GM21619 (cell line): ENCODE results near the gene BAIAP2L2.
"Not testable (repeated sequence)": the region's sequence is repeated elsewhere in the genome, so short reads cannot be mapped to it uniquely, and the experiment has no call there.

Source experiments
- ATAC-seq: cut with Tn5 transposase; IDR thresholded peaks from one replicate; pipeline ENCODE4 v1.9.1; 2021; ENCODE audit not compliant: unreplicated experiment

The BAIAP2L2 gene

GRCh38 chr22:38129021-38129420 is 18.5 kb upstream of the BAIAP2L2 start:
- ATAC-seq: no peak

DNA sequence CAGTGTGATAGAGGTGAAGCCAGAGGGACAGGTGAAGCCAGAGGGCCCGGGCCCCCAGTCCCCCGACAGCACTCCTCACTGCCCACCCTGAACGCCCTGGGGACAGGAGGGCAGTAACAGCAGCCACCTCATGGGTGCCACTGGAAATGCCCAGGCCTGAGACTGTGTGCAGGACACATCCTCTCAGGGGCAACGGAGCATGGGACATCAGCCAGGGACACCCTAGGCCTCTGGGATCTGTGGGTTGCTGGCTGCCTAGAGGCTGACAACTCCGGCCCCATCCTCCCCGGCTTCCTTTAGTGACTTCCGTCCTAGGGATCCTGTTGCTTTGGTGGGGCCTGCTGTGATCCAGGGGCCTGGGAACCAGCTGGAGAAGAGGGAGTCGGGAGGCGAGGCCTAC is 17.4 kb upstream of the BAIAP2L2 start:
- no peak for ATAC-seq

DNA sequence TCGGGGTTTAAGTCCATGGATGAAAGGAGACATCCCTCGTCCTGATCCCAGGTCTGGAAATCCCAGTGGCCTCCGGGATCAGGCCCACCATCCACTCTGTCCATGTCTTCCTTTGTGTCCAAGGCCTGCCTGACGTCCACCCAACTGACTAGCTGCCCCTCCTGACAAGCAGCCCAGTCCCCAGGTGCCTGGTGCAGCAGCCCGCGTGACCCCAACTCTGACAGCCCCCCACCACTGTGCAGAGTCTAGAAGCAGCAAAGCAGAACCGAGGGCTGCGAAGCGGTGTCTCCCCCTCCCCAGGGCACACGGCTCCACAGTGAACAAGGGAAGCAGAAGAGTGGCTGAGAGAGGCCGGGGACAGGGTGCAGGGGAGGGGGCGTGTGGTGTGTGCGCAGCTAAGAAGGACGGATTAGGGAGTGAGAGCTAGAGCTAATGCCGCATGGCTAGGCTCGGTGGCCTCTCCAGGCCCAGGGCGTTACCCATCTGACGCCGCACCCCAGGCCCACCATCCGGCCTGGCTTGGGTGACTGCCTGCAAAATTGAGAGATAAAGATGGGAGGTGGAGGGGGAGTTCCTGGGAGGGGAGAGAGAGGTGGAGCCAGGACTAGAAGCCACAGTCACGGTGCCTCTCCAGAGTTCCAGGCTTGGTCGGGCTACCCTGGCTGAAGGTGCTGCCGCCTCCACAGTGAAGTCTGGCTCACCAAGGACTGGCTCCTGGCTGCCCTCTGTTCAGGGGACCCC is 16.6 kb upstream of the BAIAP2L2 start:
- no peak for ATAC-seq

- ATAC-seq: no peak
Measured at GRCh38 chr22:38125751-38126201, 15.3 kb upstream of the BAIAP2L2 start.

- ATAC-seq: no peak
Measured at GRCh38 chr22:38125038-38125610, 14.6 kb upstream of the BAIAP2L2 start.

GRCh38 chr22:38124236-38124974 is 13.9 kb upstream of the BAIAP2L2 start:
- no peak for ATAC-seq

DNA sequence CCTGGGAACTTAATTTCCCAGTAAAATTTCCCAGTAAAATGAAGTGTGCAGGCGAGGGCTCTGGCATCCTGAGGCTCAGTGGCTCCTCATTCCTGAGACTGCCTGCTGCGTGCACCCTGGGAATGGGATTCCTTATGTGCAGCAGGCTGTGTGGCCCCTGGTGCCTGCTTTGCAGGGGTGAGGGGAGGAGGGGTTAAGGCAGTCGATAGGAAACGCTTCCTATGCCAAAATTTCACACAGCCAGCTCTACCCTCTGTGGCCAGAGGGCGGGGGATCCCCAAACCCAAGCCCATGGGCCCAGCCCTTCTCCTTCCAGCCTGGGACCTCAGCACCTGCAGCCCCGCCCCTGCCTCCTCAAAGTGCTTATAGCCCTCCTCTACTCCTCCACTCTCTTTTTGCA is 12.1 kb upstream of the BAIAP2L2 start:
- no peak for ATAC-seq

GRCh38 chr22:38120359-38121110 is 10.1 kb upstream of the BAIAP2L2 start:
- ATAC-seq: no peak

DNA sequence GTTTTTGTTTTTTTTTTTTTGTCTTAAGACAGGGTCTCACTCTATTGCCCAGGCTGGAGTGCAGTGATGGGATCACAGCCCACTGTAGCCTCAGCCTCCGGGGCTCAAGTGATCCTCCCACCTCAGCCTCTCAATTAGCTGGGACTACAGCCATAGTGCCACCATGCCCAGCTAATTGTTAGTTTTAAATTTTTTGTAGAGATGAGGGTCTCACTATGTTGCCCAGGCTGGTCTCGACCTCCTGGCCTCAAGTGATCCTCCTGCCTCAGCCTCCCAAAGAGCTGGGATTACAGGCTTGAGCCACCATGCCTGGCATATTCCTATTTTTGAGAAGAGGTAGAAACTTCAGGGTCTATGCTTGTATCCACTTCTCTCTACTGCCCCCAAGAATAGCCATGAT is 8.3 kb upstream of the BAIAP2L2 start:
- not testable (repeated sequence) for ATAC-seq

GRCh38 chr22:38118182-38118581 is 7.7 kb upstream of the BAIAP2L2 start:
- ATAC-seq: no peak

- ATAC-seq: not testable (repeated sequence)
Measured at GRCh38 chr22:38117556-38117955, 7.1 kb upstream of the BAIAP2L2 start.

DNA sequence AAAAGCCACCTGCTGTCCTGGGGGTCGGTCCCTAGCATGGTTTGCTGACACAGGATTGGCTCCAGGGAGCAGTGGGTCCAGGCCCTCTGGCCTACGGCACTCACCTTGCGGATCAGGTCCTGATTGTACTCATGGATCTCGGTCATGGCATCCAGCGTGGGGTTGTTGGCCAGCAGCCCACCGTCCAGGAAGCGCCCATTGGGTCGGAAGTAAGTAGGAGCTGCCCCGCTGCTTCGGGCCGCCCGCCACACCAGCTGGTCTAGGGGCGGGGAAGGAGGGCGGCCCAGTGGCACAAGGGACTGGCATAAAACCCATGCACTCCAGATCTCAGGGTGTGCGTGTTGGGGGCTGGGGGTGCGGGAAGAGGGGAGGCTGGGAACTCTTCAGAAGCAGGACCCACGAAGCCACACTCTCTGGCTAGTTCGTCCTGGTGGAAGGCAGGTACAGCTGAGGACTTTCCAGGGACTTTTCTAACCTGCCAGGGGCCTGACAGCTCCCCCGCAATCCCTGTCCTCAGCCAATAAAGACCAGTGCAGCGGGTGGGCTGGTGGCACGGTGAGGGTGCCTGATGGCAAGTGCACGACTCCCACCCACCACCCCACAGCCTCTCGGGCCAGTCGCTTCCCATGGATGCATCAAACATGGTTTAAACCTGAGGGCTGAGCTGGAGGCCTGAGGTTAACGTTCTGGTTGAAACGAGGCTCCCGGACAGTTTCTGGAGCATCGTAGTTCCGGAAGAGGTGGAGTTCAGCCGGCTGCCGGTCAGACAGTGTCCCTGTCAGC is 5.1 kb upstream of the BAIAP2L2 start:
- no peak for ATAC-seq

DNA sequence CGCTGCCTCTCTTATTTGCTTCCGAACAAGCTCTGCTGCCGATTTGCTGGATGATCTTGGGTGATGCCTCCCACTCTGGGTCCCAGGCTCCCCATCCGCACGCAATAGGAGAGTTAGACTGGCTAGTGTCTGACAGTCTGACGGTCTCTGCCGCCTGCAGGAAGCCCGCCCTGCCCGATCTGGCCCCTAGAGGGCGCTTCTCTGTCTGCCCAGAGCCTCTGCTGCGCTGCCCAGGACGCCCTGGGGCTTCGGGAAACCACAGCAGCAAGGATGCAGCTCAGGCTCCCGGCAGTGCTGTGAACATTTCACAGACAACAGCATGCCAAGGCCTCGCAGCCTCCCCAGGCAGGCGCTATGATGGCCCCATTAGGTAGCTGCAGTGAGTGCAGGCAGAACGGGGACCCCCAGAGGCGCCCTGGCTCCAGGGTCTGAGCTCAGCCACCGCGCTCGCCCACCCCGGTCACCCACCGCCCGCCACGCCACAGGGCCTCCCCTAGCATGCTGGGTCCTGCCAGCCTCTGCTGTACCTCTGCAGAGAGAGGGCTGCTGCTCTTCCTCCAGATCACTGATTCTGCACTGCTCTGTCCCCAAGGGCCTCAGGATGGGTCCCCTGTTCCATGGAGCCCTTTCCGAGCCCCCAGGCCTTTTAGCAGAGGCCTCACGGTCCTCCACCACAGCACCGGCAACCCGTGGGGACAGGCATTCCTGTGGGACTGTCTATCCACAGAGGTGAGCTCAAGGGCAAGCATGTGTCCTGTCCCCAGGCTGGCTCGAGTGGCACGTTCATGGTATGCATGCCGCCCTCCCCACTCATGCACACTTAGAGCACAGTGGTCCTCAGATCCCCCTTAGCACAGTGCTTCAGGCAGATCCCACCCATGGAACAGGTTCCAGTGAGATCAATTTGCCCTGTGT is 4.3 kb upstream of the BAIAP2L2 start:
- ATAC-seq: no peak

DNA sequence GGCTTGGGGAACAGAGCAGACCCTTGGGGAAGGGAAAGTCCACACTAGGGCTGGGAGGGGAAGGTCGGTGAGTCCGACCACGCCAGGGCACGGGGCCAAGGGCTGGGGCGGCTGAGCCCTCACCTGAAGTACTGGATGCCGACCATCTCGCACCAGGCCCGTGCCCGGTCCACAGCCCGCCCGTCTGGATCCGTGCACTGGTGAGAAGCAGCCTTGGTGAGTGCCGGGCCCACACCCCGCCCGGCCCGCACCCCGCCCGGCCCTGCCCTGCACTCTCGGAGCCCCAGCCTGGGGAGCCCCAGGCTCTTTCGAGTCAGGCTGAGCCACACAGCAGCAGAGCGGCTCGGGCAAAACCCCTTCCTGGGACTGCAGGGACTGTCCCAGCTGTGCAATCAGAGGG is 1.9 kb upstream of the BAIAP2L2 start:
- no peak for ATAC-seq

- no peak for ATAC-seq
Measured at GRCh38 chr22:38111925-38112355, 1.5 kb upstream of the BAIAP2L2 start.

GRCh38 chr22:38110863-38111852 is 674 bp upstream of the BAIAP2L2 start:
- ATAC-seq: no peak

DNA sequence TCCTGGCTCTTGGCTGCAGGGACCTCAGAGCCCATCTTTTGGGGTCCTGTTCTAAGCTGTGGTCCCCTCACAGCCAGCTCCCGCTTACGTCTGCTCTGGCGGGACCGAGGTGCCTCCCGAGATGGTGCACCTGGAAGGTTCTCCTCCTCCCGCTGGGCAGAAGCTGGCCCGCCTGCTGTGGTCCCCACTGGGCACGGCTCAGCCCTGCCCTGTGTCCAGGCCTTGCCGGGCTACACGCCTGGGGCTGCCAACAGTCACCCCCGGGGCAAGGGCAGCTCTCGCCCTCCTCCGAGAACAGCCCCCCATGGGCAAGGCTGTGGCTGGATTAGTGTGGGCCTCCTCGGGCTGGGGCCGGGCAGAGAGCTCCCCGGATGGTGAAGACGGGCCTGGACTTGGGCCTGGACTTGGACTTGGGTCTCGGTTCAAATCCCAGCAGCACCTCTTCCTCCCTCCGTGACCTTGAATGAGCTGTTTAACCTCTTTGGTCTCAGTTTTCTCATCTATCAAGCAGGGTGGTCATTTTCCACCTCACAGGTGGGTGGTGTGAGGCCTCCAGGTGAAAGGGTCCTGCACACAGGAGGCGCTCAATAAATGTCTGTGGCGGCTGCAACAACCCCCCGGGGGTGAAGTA is 998 bp downstream of the BAIAP2L2 start:
- ATAC-seq: no peak
